Activated naive CD8-positive, alpha-beta T cell treated with anti-CD3 and anti-CD28 coated beads, Interleukin-2, amount 50 U/mL, for 16 hours (primary cell): ENCODE measurements around the gene CMKLR1.

Experiments
- DNase-seq: peaks from one replicate; pipeline ENCODE4 v3.0.0-alpha.2; 2020; ENCODE audit warnings: low read depth, low spot score

The CMKLR1 gene

GRCh38 chr12:108317308-108318234 lies 21.5 kb downstream of the CMKLR1 start:
- no peak for DNase-seq

GRCh38 chr12:108316176-108317086 lies 22.7 kb downstream of the CMKLR1 start:
- no peak for DNase-seq

- DNase-seq = no peak
These were observed 23.5 kb downstream of the CMKLR1 start for GRCh38 chr12:108315486-108316105.

GRCh38 chr12:108313606-108314351 lies 25.3 kb downstream of the CMKLR1 start:
- DNase-seq = no peak

- no peak for DNase-seq
These were observed 25.9 kb downstream of the CMKLR1 start for GRCh38 chr12:108313241-108313605.

GRCh38 chr12:108312693-108313189 lies 26.4 kb downstream of the CMKLR1 start:
- DNase-seq = no peak

GRCh38 chr12:108312073-108312659 lies 26.9 kb downstream of the CMKLR1 start:
- DNase-seq = no peak

GRCh38 chr12:108311605-108312004 lies 27.5 kb downstream of the CMKLR1 start:
- DNase-seq = no peak

- no peak for DNase-seq
These were observed 28.6 kb downstream of the CMKLR1 start for GRCh38 chr12:108310489-108310888.

GRCh38 chr12:108309674-108310312 lies 29.3 kb downstream of the CMKLR1 start:
- DNase-seq = no peak

- DNase-seq = no peak
These were observed 30.6 kb downstream of the CMKLR1 start for GRCh38 chr12:108308395-108309085.

- no peak for DNase-seq
These were observed 32.1 kb downstream of the CMKLR1 start for GRCh38 chr12:108307006-108307405.

- DNase-seq = no peak
These were observed 32.6 kb downstream of the CMKLR1 start for GRCh38 chr12:108306506-108306905.

- no peak for DNase-seq
These were observed 33.1 kb downstream of the CMKLR1 start for GRCh38 chr12:108305991-108306501.

GRCh38 chr12:108305520-108305919 lies 33.6 kb downstream of the CMKLR1 start:
- DNase-seq = no peak

- no peak for DNase-seq
These were observed 34.5 kb downstream of the CMKLR1 start for GRCh38 chr12:108304633-108305032.

GRCh38 chr12:108303703-108304102 lies 35.4 kb downstream of the CMKLR1 start:
- no peak for DNase-seq

- DNase-seq = no peak
These were observed 36.5 kb downstream of the CMKLR1 start for GRCh38 chr12:108302403-108303311.
